ENCODE measurements around the gene CDH23. TPM values are rescaled to one million over a fixed set of nuclear protein-coding genes. Genes with fewer than 3 reads are reported as not detected.

Gene CDH23
- total RNA-seq, 2 donors from 2014 or later: 3.9 to 74.8 TPM

DNA sequence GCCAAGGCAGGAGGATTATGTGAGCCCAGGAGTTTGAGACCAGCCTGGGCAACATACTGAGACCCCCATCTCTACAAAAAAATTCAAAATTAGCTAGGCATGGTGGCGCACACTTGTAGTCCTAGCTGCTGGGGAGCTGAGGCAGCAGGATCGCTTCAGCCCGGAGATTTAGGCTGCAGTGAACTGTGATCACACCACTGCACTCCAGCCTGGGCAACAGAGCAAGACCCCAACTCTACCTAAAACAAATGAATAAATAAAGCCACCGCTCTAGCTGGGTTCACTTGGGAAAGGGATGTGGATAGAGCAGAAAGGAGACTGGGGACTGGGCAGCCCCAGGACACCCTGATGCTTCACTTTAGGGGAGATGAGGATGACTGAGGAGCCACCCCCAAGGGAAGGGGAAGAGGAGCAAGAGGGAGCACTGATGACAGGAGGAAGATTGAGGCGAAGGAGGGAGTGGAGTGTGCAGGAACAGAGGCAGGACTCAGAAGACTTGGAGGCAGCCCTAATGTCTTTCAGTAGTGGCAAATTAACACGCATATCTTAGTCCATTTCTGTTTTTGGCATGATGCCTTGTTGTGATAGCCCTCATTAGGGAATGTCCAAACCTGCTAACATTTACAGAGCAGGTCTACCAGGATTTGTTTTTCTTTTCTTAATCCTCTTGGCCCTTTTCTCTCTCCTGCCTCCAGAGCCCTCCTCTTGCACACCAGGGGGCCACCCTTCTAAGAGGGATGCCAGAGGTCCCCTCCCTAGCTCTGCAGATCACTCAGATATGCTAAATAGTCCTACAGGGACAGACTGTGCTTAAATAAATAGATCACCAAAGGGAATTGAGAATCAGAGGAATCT, 234.5 kb downstream of the CDH23 start:
- no peak for DNase-seq (ENCODE audit: low spot score)
- Histone ChIP-seq H3K36me3 (no peaks in the 10 kb centered on the region), H3K4me3 (no peak overlapping the region), H3K27me3 (replicated peaks; ENCODE audit: insufficient read depth) (no peaks in the 10 kb centered on the region), H3K9me3 (no peaks in the 10 kb centered on the region), H3K27ac (no peak overlapping the region), H3K4me1 (replicated peaks) (peaks cover 3% of the 10 kb centered on the region)
- no peak for TF ChIP-seq POLR2AphosphoS5 (IDR thresholded peaks at IDR 0.05)
- no peak for TF ChIP-seq POLR2A (IDR thresholded peaks at IDR 0.05)
- TF ChIP-seq, protein P1, sequence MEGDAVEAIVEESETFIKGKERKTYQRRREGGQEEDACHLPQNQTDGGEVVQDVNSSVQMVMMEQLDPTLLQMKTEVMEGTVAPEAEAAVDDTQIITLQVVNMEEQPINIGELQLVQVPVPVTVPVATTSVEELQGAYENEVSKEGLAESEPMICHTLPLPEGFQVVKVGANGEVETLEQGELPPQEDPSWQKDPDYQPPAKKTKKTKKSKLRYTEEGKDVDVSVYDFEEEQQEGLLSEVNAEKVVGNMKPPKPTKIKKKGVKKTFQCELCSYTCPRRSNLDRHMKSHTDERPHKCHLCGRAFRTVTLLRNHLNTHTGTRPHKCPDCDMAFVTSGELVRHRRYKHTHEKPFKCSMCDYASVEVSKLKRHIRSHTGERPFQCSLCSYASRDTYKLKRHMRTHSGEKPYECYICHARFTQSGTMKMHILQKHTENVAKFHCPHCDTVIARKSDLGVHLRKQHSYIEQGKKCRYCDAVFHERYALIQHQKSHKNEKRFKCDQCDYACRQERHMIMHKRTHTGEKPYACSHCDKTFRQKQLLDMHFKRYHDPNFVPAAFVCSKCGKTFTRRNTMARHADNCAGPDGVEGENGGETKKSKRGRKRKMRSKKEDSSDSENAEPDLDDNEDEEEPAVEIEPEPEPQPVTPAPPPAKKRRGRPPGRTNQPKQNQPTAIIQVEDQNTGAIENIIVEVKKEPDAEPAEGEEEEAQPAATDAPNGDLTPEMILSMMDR (IDR thresholded peaks at IDR 0.05): no peak
- intact Hi-C loops (cut with DNase I): no loop called here
- WGBS: 79% methylated on average over 6 of the region's 6 CpGs

GRCh38 chr10:71632200-71632820, 235.6 kb downstream of the CDH23 start:
- H3K9me3 ChIP-seq: no peaks in the 10 kb centered on the region
- no peak overlapping the region for H3K4me3 ChIP-seq
- no peak for TF ChIP-seq POLR2AphosphoS5 (IDR thresholded peaks at IDR 0.05)
- TF ChIP-seq, protein P1 (IDR thresholded peaks at IDR 0.05): no peak
- no peak for TF ChIP-seq POLR2A (IDR thresholded peaks at IDR 0.05)
- no peak for DNase-seq (ENCODE audit: low spot score)
- H3K36me3 ChIP-seq: no peaks in the 10 kb centered on the region
- intact Hi-C loops (cut with DNase I): no loop called here
- no peak overlapping the region for H3K27ac ChIP-seq
- H3K27me3 ChIP-seq (replicated peaks; ENCODE audit: insufficient read depth): no peaks in the 10 kb centered on the region
- peaks cover 3% of the 10 kb centered on the region for H3K4me1 ChIP-seq (replicated peaks)
- WGBS: 88% methylated on average over 6 of the region's 6 CpGs

- intact Hi-C loops (cut with DNase I): no loop called here
- no peaks in the 10 kb centered on the region for H3K9me3 ChIP-seq
- H3K4me1 ChIP-seq (replicated peaks): peaks cover 3% of the 10 kb centered on the region
- DNase-seq (ENCODE audit: low spot score): no peak
- TF ChIP-seq, protein P1 (IDR thresholded peaks at IDR 0.05): no peak
- TF ChIP-seq POLR2A (IDR thresholded peaks at IDR 0.05) (no peak), POLR2AphosphoS5 (IDR thresholded peaks at IDR 0.05) (no peak)
- no peaks in the 10 kb centered on the region for H3K36me3 ChIP-seq
- 90% methylated on average over 10 of the region's 10 CpGs for WGBS
- no peak overlapping the region for H3K4me3 ChIP-seq
- H3K27me3 ChIP-seq (replicated peaks; ENCODE audit: insufficient read depth): no peaks in the 10 kb centered on the region
- no peak overlapping the region for H3K27ac ChIP-seq
Observed at GRCh38 chr10:71632896-71633600, 236.3 kb downstream of the CDH23 start.

GRCh38 chr10:71633920-71634319, 237.2 kb downstream of the CDH23 start:
- intact Hi-C loops (cut with DNase I): no loop called here
- no peak for DNase-seq (ENCODE audit: low spot score)
- WGBS: 94% methylated on average over 4 of the region's 4 CpGs
- Histone ChIP-seq H3K36me3 (no peaks in the 10 kb centered on the region), H3K27me3 (replicated peaks; ENCODE audit: insufficient read depth) (no peaks in the 10 kb centered on the region), H3K27ac (no peak overlapping the region), H3K4me3 (no peak overlapping the region), H3K4me1 (replicated peaks) (peaks cover 3% of the 10 kb centered on the region), H3K9me3 (no peaks in the 10 kb centered on the region)
- TF ChIP-seq POLR2AphosphoS5 (IDR thresholded peaks at IDR 0.05) (no peak), POLR2A (IDR thresholded peaks at IDR 0.05) (no peak)
- TF ChIP-seq, protein P1 (IDR thresholded peaks at IDR 0.05): no peak
